GM19463 (cell line): Measurements from ENCODE around the gene MAN2B2.
"Not testable (repeated sequence)": the region's sequence is repeated elsewhere in the genome, so short reads cannot be mapped to it uniquely, and the experiment has no call there.

Source experiments
- ATAC-seq: cut with Tn5 transposase; IDR thresholded peaks from one replicate; pipeline ENCODE4 v1.9.1; 2021; ENCODE audit warnings: mild to moderate bottlenecking, moderate library complexity; ENCODE audit not compliant: unreplicated experiment

The MAN2B2 gene

GRCh38 chr4:6663596-6664393 is 88.8 kb downstream of the MAN2B2 start:
- no peak for ATAC-seq

DNA sequence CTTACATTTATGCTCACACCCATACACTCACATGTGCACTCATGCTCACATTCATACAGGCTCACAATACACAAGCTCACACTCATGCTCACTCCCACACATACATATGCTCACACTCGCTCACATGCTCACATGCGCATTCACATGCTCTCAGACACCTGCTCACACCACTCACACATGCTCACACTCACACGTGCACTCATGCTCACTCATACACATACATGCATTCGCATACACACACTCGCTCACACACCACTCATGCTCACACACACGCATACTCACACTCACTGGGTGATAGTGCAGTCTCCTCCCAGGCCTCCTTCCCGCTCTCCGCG is 90.3 kb downstream of the MAN2B2 start:
- ATAC-seq = no peak

DNA sequence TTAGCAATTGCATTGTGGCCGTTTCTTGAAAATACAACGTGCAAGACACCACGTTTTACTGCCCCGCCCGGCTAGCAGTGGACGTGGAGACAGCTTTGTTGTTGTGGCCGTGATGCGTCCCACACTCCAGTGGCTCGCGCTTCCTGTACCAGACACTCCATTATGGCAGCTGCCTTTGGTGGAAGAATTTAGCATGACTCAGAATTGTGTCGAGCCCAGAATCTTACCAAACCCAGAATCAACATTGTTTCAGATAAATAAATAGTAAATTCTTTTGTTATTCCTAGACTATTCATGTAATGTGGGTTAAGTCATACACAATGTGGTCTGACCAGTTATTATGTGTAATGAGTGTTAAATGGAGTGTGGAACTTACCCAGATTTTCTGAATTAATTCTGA is 93.4 kb downstream of the MAN2B2 start:
- no peak for ATAC-seq

GRCh38 chr4:6671648-6672047 is 96.7 kb downstream of the MAN2B2 start:
- ATAC-seq = no peak

DNA sequence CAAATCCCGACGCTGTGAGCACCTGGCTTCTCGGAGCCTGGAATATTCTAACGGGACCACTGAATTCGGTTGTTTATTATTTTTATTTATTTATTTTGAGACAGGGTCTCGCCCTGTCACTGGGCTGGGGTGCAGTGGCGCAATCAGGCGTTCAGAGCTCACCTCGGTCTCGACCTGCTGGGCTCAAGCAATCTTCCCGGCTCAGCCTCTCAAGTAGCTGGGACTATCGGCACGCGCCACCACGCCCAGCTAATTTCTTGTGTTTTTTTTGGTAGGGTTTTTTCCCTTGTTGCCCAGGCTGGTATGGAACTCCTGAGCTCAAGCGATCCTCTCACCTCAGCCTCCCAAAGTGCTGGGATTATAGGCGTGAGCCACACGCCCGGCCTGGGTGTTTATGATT is 97.1 kb downstream of the MAN2B2 start:
- no peak for ATAC-seq

- not testable (repeated sequence) for ATAC-seq
Observed at GRCh38 chr4:6672541-6673190, 97.7 kb downstream of the MAN2B2 start.
